HCT116 (cell line): Measurements from ENCODE around the gene STX12. TPM values are rescaled to one million over a fixed set of nuclear protein-coding genes. Genes with fewer than 3 reads are reported as not detected.

Experiments
- ATAC-seq: fragments of 200-7000 bp; cut with Tn5 transposase; 2 replicates; pipeline ENCODE4 v1.9.1; 2020; ENCODE audit warnings: mild to moderate bottlenecking, moderate library complexity
- BruUV-seq: library from RNA; stranded (reverse); fragments of 400-500 nt; replicated peaks from 2 replicates; lab custom pipeline; 2021; lab: Mats Ljungman, UMichigan
- CTCF ChIA-PET: fragments of 300-600 bp; sonication (Branson Sonifier 250); formaldehyde crosslinking; loops from one replicate; lab custom pipeline; 2021; ENCODE audit warnings: antibody characterized with exemption; lab: Charles Lee
- POLR2A ChIA-PET: fragments of 300-600, 350-600 bp; sonication (Branson Sonifier 250); formaldehyde crosslinking; loops from one replicate; lab custom pipeline; 2021; ENCODE audit warnings: antibody characterized with exemption; lab: Charles Lee
- RAD21 ChIA-PET, 2 experiments: fragments of 300-600 bp; sonication (Branson Sonifier 250); formaldehyde crosslinking; loops; one replicate each; lab custom pipeline; 2023; ENCODE audit warnings: low total read pairs in 2 of 2; ENCODE audit not compliant: uncharacterized antibody in 2 of 2, unreplicated experiment in 2 of 2, low non-redundant PET in 1 of 2; lab: Charles Lee
- DNase-seq: peaks from one replicate; pipeline ENCODE4 v3.0.0-alpha.2; 2010; ENCODE audit warnings: low read depth, low spot score
- H2AFZ ChIP-seq: fragments of 200-600 bp; shearing (Covaris generic), sonication (generic); 2 replicates; pipeline ENCODE4 v1.6.1; 2017; ENCODE audit warnings: low read depth, mixed run types, mixed read lengths, antibody characterized with exemption, low read length; ENCODE audit not compliant: poor library complexity, severe bottlenecking
- H3K27ac ChIP-seq: 2 replicates; pipeline ENCODE4 v1.5.1; 2012; ENCODE audit warnings: low read depth, low read length
- H3K27me3 ChIP-seq: fragments of 200-600 bp; sonication (generic); 2 replicates; pipeline ENCODE4 v1.6.1; 2016; ENCODE audit warnings: mixed run types, low read length, mixed read lengths; ENCODE audit not compliant: insufficient read depth
- H3K36me3 ChIP-seq, 2 experiments: fragments of 200-500 bp in 1 of 2; fragments of 200-600 bp in 1 of 2; sonication (Bioruptor generic) in 1 of 2; sonication (generic) in 1 of 2; 2 replicates each; pipeline versions ENCODE4 v1.5.1 to v1.6.1; 2014 to 2016; ENCODE audit warnings: low read length in 2 of 2, inconsistent platforms in 1 of 2, mixed read lengths in 1 of 2, mixed run types in 1 of 2; ENCODE audit not compliant: insufficient read depth in 2 of 2, control insufficient read depth in 1 of 2
- H3K4me1 ChIP-seq, 2 experiments: fragments of 200-600 bp in 1 of 2; sonication (generic) in 1 of 2; 2 replicates each; pipeline versions ENCODE4 v1.5.1 to v1.6.1; 2012 to 2017; ENCODE audit warnings: low read length in 2 of 2, inconsistent platforms in 1 of 2, mild to moderate bottlenecking in 1 of 2, mixed read lengths in 1 of 2, mixed run types in 1 of 2, moderate library complexity in 1 of 2; ENCODE audit not compliant: insufficient read depth in 2 of 2, control insufficient read depth in 1 of 2
- H3K4me2 ChIP-seq: fragments of 200-600 bp; sonication (generic); 2 replicates; pipeline ENCODE4 v1.6.1; 2017; ENCODE audit warnings: mixed run types, low read length, mixed read lengths
- H3K4me3 ChIP-seq, 2 experiments: fragments of 200-600 bp in 1 of 2; sonication (generic) in 1 of 2; replicated peaks in 1 of 2; 2 replicates each; pipeline ENCODE4 v1.5.1; 2011 to 2016; ENCODE audit warnings: low read length in 2 of 2, control low read depth in 1 of 2, low read depth in 1 of 2, mild to moderate bottlenecking in 1 of 2, mixed read lengths in 1 of 2, mixed run types in 1 of 2
- H3K79me2 ChIP-seq: fragments of 200-600 bp; sonication (generic); 2 replicates; pipeline ENCODE4 v1.6.1; 2017; ENCODE audit warnings: mild to moderate bottlenecking, mixed run types, low read length, moderate library complexity, mixed read lengths; ENCODE audit not compliant: insufficient read depth
- H3K9ac ChIP-seq: fragments of 200-600 bp; sonication (generic); 2 replicates; pipeline ENCODE4 v1.6.1; 2016; ENCODE audit warnings: low read length, mixed read lengths
- H3K9me2 ChIP-seq: fragments of 200-600 bp; sonication (generic), shearing (Covaris generic); 2 replicates; pipeline ENCODE4 v1.6.1; 2017; ENCODE audit warnings: mixed run types, mild to moderate bottlenecking, moderate library complexity; ENCODE audit not compliant: insufficient read depth
- H3K9me3 ChIP-seq, 2 experiments: fragments of 200-500 bp in 1 of 2; fragments of 200-600 bp in 1 of 2; sonication (Bioruptor generic) in 1 of 2; sonication (generic) in 1 of 2; 2 replicates each; pipeline ENCODE4 v1.6.1; 2014 to 2017; ENCODE audit warnings: low read length in 2 of 2, mixed read lengths in 2 of 2, inconsistent platforms in 1 of 2, low read depth in 1 of 2, mild to moderate bottlenecking in 1 of 2, mixed run types in 1 of 2, moderate library complexity in 1 of 2; ENCODE audit not compliant: control insufficient read depth in 1 of 2, insufficient read depth in 1 of 2
- H4K20me1 ChIP-seq: fragments of 200-600 bp; sonication (generic), shearing (Covaris generic); 2 replicates; pipeline ENCODE4 v1.6.1; 2017; ENCODE audit warnings: mixed run types, mild to moderate bottlenecking, moderate library complexity; ENCODE audit not compliant: insufficient read depth
- CBX3 ChIP-seq: IDR thresholded peaks from 2 replicates; pipeline ENCODE4 v1.6.1; 2012; ENCODE audit warnings: low read depth
- ELF1 ChIP-seq: IDR thresholded peaks from 2 replicates; pipeline ENCODE4 v1.6.1; 2012; ENCODE audit warnings: low read depth, borderline replicate concordance
- EZH2phosphoT487 ChIP-seq: fragments of 200-600 bp; IDR thresholded peaks from 2 replicates; pipeline ENCODE4 v1.6.1; 2018; ENCODE audit warnings: antibody characterized with exemption, borderline replicate concordance
- JUND ChIP-seq: IDR thresholded peaks from 2 replicates; pipeline ENCODE4 v1.6.1; 2012
- MAX ChIP-seq: IDR thresholded peaks from 2 replicates; pipeline ENCODE4 v1.6.1; 2012
- POLR2A ChIP-seq: IDR thresholded peaks from 2 replicates; pipeline ENCODE4 v1.7.0; 2011; ENCODE audit warnings: borderline replicate concordance; ENCODE audit not compliant: insufficient read depth, insufficient read length; ENCODE audit errors: extremely low read depth
- POLR2AphosphoS5 ChIP-seq: IDR thresholded peaks from 2 replicates; pipeline ENCODE4 v1.6.1; 2011; ENCODE audit warnings: mild to moderate bottlenecking, low read depth, low read length, moderate library complexity
- RAD21 ChIP-seq: IDR thresholded peaks from 2 replicates; pipeline ENCODE4 v1.6.1; 2012; ENCODE audit warnings: low read depth, mild to moderate bottlenecking
- SIN3A ChIP-seq: IDR thresholded peaks from 2 replicates; pipeline ENCODE4 v1.6.1; 2012; ENCODE audit warnings: low read depth
- SRF ChIP-seq: IDR thresholded peaks from 2 replicates; pipeline ENCODE4 v1.6.1; 2012; ENCODE audit warnings: low read depth
- ZBTB33 ChIP-seq: IDR thresholded peaks from 2 replicates; pipeline ENCODE4 v1.6.1; 2011; ENCODE audit warnings: mild to moderate bottlenecking, low read length, moderate library complexity; ENCODE audit not compliant: insufficient replicate concordance; ENCODE audit errors: extremely low read depth
- ZFX ChIP-seq: fragments of 450-650 bp; IDR thresholded peaks from 2 replicates; pipeline ENCODE4 v1.6.1; 2017
- ZNF274 ChIP-seq: fragments of 200-500 bp; sonication (Bioruptor generic); IDR thresholded peaks from 2 replicates; pipeline ENCODE4 v1.6.1; 2014; ENCODE audit warnings: mild to moderate bottlenecking, low read depth, low read length, inconsistent platforms
- intact Hi-C: fragments of 100-400 bp; cut with micrococcal nuclease; formaldehyde crosslinking; loops from 2 replicates; pipeline ENCODE4 v1.10.0; 2022
- total RNA-seq: library from RNA; stranded (reverse); gene quantifications from one replicate; pipeline ENCODE4 v1.2.1, GENCODE V29; 2021; ENCODE audit not compliant: unreplicated experiment

STX12 gene
- total RNA-seq, 1 experiment from 2014 or later: 27.6 TPM

- TF ChIP-seq ZFX (no peak), ZBTB33 (no peak), POLR2AphosphoS5 (no peak), ZNF274 (no peak), MAX (no peak), SIN3A (no peak), JUND (no peak), RAD21 (no peak)
Measured at GRCh38 chr1:27784700-27785099, 11.7 kb downstream of the STX12 start (continued).

GRCh38 chr1:27785781-27786455 is 12.9 kb downstream of the STX12 start:
- intact Hi-C loops: no loop called here
- Histone ChIP-seq H3K9me2 (no peaks in the 10 kb centered on the region), H3K4me2 (peak overlapping the region; percentile 32), H3K36me3 (peaks cover 2 to 8% of the 10 kb centered on the region in 2 experiments; a peak in 1 of 4 replicates)
- peak; percentile 83 for ATAC-seq
- CTCF ChIA-PET: interaction anchor here (1.0 kb wide), 1 partner anchor 13 kb away, joined by 3 read pairs; the partner anchor contains the start of gene STX12
- TF ChIP-seq CBX3: no peak
- 0 out of 2 replicates have a peak, but pooled peaks have one; percentile 21 for TF ChIP-seq POLR2AphosphoS5
- TF ChIP-seq SRF: no peak
- no peak for TF ChIP-seq EZH2phosphoT487
- no peak for TF ChIP-seq ELF1
- TF ChIP-seq ZBTB33: no peak
- TF ChIP-seq POLR2A: no peak
- TF ChIP-seq, all 23 proteins: peak for 1
- DNase-seq: no peak
- Histone ChIP-seq H3K27me3 (no peaks in the 10 kb centered on the region), H3K27ac (no peak overlapping the region), H3K4me3 (no peak overlapping the region), H3K4me1 (peaks cover 2 to 13% of the 10 kb centered on the region in 2 experiments; a peak in 2 of 4 replicates), H3K9me3 (no peaks in the 10 kb centered on the region), H2AFZ (no peak overlapping the region), H3K79me2 (peaks cover 8% of the 10 kb centered on the region; the same call in 1 of the 2 replicates), H4K20me1 (no peaks in the 10 kb centered on the region), H3K9ac (no peak overlapping the region)
- RAD21 ChIA-PET: no interaction called here
- POLR2A ChIA-PET: interaction anchor here (1.7 kb wide), 1 partner anchor 13 kb away, joined by 10 read pairs; the partner anchor contains the start of gene STX12
- no TSS peak for BruUV-seq
